RPMI7951 (cell line): ENCODE measurements around the gene TEDC2. TPM values are rescaled to one million over a fixed set of nuclear protein-coding genes. Genes with fewer than 3 reads are reported as not detected.
A peak's percentile ranks its signal among the peaks of the same experiment; 100 is the strongest.
"Not testable (repeated sequence)": the region's sequence is repeated elsewhere in the genome, so short reads cannot be mapped to it uniquely, and the experiment has no call there.

Experiments used
- DNase-seq: peaks from one replicate; pipeline ENCODE4 v3.0.0-alpha.2; 2012; ENCODE audit warnings: low read depth
- total RNA-seq: library from RNA; depleted of rRNA; stranded (reverse); fragments of >200 nt; shearing (Covaris generic); gene quantifications from 2 replicates; pipeline ENCODE4 v1.2.3, GENCODE V29; 2014

Gene TEDC2
- total RNA-seq, 1 experiment from 2014 or later: 10.2 TPM

- DNase-seq: no peak
Observed at GRCh38 chr16:2438121-2438520, 21.8 kb upstream of the TEDC2 start.

GRCh38 chr16:2439598-2439997 lies 20.3 kb upstream of the TEDC2 start:
- no peak for DNase-seq

DNA sequence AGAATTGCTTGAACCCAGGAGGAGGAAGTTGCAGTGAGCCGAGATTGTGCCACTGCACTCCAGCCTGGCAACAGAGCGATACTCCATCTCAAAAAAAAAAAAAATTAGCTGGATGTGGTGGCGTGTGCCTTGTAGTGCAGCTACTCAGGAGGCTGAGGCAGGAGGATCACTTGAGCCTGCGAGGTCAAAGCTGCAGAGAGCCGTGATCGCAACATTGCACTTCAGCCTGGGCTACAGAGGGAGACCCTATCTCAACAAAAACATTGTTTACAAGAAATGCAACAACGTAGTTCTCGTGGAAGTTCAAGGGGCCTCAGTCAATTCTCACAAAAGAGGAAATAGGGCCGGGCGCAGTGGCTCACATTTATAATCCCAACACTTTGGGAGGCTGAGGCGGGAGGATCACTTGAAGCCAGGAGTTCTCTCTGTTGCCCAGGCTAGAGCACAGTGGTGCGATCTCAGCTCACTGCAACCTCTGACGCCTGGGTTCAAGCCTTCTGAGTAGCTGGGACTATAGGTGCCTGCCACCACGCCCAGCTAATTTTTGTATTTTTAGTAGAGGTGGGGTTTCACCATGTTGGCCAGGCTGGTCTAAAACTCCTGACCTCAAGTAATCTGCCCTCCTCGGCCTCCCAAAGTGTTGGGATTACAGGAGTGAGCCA lies 18.6 kb upstream of the TEDC2 start:
- not testable (repeated sequence) for DNase-seq

GRCh38 chr16:2443555-2443954 lies 16.4 kb upstream of the TEDC2 start:
- DNase-seq: no peak

GRCh38 chr16:2447920-2448583 lies 11.9 kb upstream of the TEDC2 start:
- DNase-seq: peak; percentile 51

DNA sequence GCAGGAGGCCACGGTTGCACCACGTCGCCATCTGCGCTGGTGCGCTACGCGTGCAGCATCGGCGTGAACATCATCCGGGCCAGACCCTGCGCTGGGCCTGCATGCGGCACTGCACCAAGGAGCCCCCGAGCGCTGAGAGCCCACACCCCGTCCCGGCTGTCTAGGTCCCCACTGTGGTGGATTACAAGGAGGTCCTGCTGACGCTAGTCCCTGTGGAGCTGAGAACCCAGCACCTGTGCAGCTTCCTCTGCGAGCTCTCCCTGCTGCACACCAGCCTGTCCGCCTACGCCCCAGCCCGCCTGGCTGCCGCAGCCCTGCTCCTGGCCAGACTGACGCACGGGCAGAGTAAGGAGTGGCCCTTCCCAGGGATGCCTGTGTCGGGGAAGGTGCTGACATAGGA lies 10.8 kb upstream of the TEDC2 start:
- no peak for DNase-seq

- no peak for DNase-seq
Observed at GRCh38 chr16:2450535-2450934, 9.4 kb upstream of the TEDC2 start.

DNA sequence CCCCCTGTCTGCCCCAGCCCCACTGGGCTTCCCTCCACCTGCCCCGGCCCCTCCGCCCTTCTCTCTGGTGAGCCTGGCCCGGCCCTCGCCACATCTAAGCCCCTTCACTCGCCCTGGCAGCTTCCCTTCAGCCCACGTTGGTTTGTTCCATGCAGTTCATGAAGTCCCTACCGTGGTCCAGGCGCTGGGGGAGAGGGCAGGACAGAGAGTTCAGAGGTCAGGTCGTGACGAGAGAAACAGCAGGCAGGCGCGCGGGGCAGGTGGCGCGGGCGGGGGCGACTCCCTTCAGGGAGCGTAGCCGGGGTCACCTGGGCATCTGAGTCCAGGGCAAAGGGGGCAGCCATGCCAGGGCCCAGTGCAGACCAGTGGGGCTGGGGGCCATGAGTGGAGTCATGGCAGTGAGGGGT lies 8.9 kb upstream of the TEDC2 start:
- no peak for DNase-seq

GRCh38 chr16:2451851-2452320 lies 8.0 kb upstream of the TEDC2 start:
- DNase-seq: no peak

GRCh38 chr16:2452650-2453049 lies 7.3 kb upstream of the TEDC2 start:
- no peak for DNase-seq

- no peak for DNase-seq
Observed at GRCh38 chr16:2455081-2455845, 4.6 kb upstream of the TEDC2 start.

DNA sequence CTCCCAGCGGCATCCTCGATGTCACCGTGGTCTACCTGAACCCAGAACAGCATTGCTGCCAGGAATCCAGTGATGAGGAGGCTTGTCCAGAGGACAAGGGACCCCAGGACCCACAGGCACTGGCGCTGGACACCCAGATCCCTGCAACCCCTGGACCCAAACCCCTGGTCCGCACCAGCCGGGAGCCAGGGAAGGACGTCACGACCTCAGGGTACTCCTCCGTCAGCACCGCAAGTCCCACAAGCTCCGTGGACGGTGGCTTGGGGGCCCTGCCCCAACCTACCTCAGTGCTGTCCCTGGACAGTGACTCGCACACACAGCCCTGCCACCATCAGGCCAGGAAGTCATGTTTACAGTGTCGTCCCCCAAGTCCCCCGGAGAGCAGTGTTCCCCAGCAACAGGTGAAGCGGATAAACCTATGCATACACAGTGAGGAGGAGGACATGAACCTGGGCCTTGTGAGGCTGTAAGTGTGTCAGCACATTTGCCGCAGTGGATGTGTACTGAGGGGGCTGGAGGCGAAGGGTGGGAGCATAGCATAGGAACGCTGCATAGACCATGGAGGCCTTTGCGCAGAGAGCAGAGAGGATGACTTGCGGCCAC lies 3.3 kb upstream of the TEDC2 start:
- no peak for DNase-seq

GRCh38 chr16:2457267-2457666 lies 2.6 kb upstream of the TEDC2 start:
- DNase-seq: no peak

DNA sequence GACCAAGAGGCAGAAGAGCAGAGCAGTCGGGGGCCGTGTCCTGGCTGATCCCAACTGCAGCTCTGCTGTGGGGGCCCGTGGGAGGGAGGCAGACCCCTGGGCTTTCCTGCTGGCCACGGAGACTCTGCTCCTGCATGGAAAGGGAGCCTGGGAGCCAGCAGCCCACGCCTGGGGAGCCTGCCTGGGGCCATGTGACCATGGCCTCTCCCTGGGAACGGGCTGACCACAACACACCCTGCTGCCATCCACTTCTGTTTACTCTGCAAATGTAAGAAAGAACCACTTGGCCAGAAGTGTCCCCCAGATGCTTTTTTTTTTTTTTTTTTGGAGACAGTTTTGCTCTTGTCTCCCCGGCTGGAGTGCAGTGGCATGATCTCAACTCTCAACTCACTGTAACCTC lies 2.0 kb upstream of the TEDC2 start:
- no peak for DNase-seq

GRCh38 chr16:2458887-2459646 lies 842 bp upstream of the TEDC2 start:
- no peak for DNase-seq

DNA sequence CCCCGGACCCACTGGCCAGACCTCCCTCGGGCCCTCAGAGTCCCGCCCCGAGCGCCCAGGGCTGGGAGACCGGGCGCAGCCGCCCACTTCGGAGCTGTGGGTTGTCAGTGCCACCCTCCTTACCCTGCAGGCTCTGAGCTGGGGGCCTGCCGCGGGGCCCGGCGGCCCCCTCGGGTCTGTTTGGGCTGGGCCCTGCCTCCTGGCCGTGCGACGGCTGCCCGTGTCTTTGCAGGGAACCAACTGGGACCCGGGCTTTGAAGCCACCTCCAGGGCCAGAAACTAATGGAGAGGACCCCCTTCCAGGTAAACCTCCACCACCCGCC lies 443 bp downstream of the TEDC2 start:
- no peak for DNase-seq

GRCh38 chr16:2460916-2461315 lies 1.0 kb downstream of the TEDC2 start:
- DNase-seq: no peak

DNA sequence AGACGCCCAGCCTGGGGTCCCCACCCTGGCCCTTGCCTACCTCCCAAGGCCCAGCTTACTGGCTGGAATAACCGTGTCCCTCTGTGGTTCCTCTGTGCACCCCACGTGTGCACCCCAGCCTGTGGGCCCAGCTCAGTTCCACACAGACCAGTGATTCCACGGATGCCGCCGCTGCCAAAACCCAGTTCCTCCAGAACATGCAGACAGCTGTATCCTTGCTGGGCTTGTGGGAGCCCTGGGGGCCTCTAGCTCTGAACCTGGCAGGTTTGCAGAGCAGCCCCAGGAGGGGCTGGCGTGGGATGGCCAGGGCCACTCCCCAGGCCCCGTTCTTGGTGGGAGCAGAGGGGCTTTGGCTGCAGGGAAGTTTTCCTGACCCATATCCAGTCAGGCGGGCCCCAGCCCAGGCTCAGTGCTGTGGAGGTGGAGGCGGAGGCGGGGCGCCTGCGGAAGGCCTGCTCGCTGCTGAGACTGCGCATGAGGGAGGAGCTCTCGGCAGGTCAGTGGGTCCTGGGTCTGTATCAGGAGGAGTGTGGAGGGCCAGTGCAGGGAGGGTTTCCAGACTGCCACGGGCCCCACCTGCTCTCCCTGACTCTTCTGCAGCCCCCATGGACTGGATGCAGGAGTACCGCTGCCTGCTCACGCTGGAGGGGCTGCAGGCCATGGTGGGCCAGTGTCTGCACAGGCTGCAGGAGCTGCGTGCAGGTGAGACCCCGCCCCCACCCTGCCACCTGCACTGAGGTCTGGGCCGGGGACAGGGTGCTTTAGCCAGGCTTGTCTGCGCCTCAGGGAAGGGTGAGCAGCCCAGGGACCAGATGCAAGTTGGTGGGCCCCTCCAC lies 2.3 kb downstream of the TEDC2 start:
- DNase-seq: no peak

- no peak for DNase-seq
Observed at GRCh38 chr16:2464333-2464732, 4.4 kb downstream of the TEDC2 start.

DNA sequence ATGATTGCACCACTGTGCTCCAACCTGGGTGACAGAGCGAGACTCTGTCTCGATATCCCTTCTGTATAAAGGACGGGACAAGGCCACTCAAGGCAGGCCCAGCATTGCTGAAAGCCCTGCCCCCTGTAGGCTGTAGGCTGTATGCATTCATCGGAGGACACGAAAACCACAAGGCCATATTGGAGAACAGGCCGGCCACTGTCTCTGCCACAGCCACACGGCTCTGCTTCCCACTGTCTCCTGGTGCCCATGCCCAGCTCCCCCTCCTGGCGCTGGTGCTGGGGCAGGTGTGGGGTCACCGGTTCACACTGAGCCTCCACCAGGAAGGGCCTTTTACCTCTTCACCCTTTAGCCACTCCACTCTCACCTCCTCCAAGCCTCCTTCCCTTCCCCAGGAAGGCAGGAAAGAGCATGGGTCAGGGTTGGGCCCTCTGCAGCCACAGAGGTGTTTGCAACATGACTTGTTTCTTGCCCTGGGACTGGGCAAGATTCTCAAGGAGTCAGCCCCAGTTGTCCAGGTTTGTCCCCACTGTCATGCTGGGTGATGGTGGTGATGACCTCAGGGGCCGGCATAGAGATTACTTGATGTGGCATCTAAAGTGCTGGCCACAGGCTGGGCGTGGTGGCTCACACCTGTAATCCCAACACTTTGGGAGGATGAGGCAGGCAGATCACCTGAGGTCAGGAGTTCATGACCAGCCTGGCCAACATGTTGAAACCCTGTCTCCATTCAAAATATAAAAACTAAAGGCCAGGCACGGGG lies 5.9 kb downstream of the TEDC2 start:
- DNase-seq: no peak
